ENCODE results near the gene THAP12. TPM values are rescaled to one million over a fixed set of nuclear protein-coding genes. Genes with fewer than 3 reads are reported as not detected.
A peak's percentile ranks its signal among the peaks of the same experiment; 100 is the strongest.

The THAP12 gene
- total RNA-seq, 1 experiment from 2014 or later = 42.5 TPM

DNA sequence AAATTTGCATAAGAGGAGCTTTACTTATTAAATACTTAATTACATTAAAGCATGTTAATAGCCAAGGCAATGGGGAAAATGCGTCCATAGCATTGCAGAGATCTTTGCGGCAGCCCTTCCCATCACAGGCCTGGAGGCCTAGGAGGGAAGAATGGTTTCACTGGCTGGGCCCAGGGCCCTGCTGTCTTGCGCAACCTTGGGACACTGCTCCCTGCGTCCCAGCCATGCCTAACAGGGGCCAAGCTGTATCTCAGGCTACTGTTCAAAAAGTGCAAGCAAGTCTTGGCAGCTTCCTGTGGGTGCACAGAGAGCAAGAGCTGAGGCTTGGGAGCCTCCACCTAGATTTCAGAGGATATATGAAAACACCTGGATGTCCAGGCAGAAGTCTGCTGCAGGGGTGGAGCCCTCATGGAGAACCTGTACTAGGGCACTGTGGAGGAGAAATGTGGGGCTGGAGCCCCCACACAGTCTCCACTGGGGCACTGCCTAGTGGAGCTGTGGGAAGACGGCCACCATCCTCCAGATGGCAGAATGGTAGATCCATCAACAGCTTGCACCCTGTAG, 46.0 kb downstream of the THAP12 start:
- no peak overlapping the region for H3K23ac ChIP-seq (ENCODE audit: insufficient read length, low read depth, low read length)
- no peak overlapping the region for H3K27ac ChIP-seq (ENCODE audit: insufficient read length, low read depth, low read length)
- H2BK120ac ChIP-seq (ENCODE audit: low read depth, low read length, poor library complexity, severe bottlenecking) = no peak overlapping the region
- H2BK20ac ChIP-seq (ENCODE audit: low read depth, low read length, poor library complexity, severe bottlenecking) = no peak overlapping the region
- no peaks in the 10 kb centered on the region for H3K79me2 ChIP-seq (ENCODE audit: insufficient read depth, low read length)
- H3K18ac ChIP-seq (ENCODE audit: insufficient read length, low read depth, low read length) = no peak overlapping the region
- peaks cover 32 to 33% of the 10 kb centered on the region in 2 experiments for H3K9me3 Mint-ChIP-seq
- no peak overlapping the region for H3K4me2 ChIP-seq (ENCODE audit: insufficient read depth, insufficient read length, low read length)
- H4K91ac ChIP-seq (ENCODE audit: insufficient read length, low read depth, low read length) = no peak overlapping the region
- no peak overlapping the region for H3K9ac ChIP-seq (ENCODE audit: extremely low read depth, insufficient read length, low read length)
- no peak overlapping the region for H3T11ph ChIP-seq (ENCODE audit: low read length)
- H3K14ac ChIP-seq (ENCODE audit: insufficient read depth, low read length) = no peak overlapping the region
- H3K79me1 ChIP-seq (ENCODE audit: insufficient read depth, low read depth, low read length, poor library complexity, severe bottlenecking) = no peaks in the 10 kb centered on the region
- no peaks in the 10 kb centered on the region for H4K20me1 ChIP-seq (ENCODE audit: control insufficient read depth, insufficient read depth, insufficient read length)
- no peak overlapping the region for H2BK12ac ChIP-seq (ENCODE audit: insufficient read length, low read depth, low read length)
- H3K4ac ChIP-seq (ENCODE audit: low read depth, low read length) = no peak overlapping the region
- H4K8ac ChIP-seq (replicated peaks; ENCODE audit: insufficient read length, low read depth, low read length) = no peak overlapping the region
- peaks cover 4% of the 10 kb centered on the region for H3K9me3 ChIP-seq (ENCODE audit: control insufficient read depth, low read depth, low read length)
- H4K5ac ChIP-seq (ENCODE audit: insufficient read length, low read depth, low read length) = no peak overlapping the region
- H3K27me3 ChIP-seq (ENCODE audit: insufficient read depth, low read length) = no peaks in the 10 kb centered on the region
- peak overlapping the region in 1 of 3 experiments; percentile 44; a peak in 1 of 7 replicates for H3K27ac Mint-ChIP-seq
- peaks cover under 1 to 8% of the 10 kb centered on the region in 2 experiments; a peak in 3 of 4 replicates for H3K4me1 Mint-ChIP-seq
- no peak overlapping the region for H3K4me3 Mint-ChIP-seq
- no peaks in the 10 kb centered on the region for H3K23me2 ChIP-seq (ENCODE audit: insufficient read length, low read depth, low read length, poor library complexity, severe bottlenecking)
- peaks cover 5% of the 10 kb centered on the region; the same call in 1 of the 2 replicates for H3K27me3 Mint-ChIP-seq (ENCODE audit: low read depth)
- no CpG with 5 or more reads among the region's 5 CpGs for WGBS (ENCODE audit: extremely low coverage, insufficient read length, low lambda C conversion rate)
- no peak overlapping the region for H2BK5ac ChIP-seq (ENCODE audit: insufficient read length, low read length)
- no peak overlapping the region for H2BK15ac ChIP-seq (ENCODE audit: low read depth, low read length)
- no peak overlapping the region for H2AFZ ChIP-seq (ENCODE audit: low read length)
- peaks cover 14 to 29% (median 20%) of the 10 kb centered on the region in 3 experiments for H3K36me3 Mint-ChIP-seq (ENCODE audit: insufficient read depth in 1 of 3, low read depth in 3 of 3)
- no peak overlapping the region for H3K56ac ChIP-seq (ENCODE audit: insufficient read length, low read depth, low read length)
- DNase-seq = no peak
- no peak for TF ChIP-seq CTCF (conservative IDR thresholded peaks at IDR 0.05)
- no peak overlapping the region for H2AK5ac ChIP-seq (ENCODE audit: insufficient read length, low read length)
- no peaks in the 10 kb centered on the region for H3K4me1 ChIP-seq (ENCODE audit: insufficient read depth, low read length)
